Inflammatory macrophage treated with lipopolysaccharide for 1 hour (primary cell): ENCODE data around the gene GPRC5D.

Experiments
- DNase-seq, 2 donors: peaks; one replicate each; pipeline ENCODE4 v3.0.0-alpha.2; 2020 to 2022

GPRC5D gene

GRCh38 chr12:12952036-12952435 is at the start of gene GPRC5D:
GPRC5D (minus strand) TSS chr12:12952170; CDS start chr12:12950384, 1,786 bp downstream.
- DNase-seq = no peak

DNA sequence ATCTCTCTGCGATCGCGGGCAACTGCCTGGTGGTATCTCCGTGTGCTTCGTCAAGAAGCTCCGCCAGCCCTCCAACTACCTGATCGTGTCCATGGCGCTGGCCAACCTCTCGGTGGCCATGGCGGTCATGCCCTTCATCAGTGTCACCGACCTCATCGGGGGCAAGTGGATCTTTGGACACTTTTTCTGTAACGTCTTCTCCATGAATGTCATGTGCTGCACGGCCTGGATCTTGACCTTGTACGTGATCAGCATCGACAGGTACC is 49.7 kb upstream of the GPRC5D start:
- no peak for DNase-seq

GRCh38 chr12:13000925-13001774 is 49.2 kb upstream of the GPRC5D start:
- peak; percentile 42 to 59 for DNase-seq

DNA sequence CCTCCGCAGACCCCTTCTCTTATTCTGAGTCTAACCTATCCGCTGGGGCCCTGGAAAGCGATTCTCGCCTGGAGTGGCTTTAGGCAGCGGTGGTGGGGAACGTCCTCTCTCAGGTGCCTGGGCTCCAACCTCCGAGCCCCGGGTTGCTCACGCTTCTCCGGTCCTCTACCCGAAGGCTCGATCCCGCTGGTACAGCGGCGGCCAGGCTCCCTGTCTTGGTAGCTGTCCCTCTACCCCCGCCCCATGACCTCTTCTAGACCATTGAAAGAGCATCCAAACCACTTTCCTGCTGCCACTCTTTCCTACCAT is 48.6 kb upstream of the GPRC5D start:
- peak in 1 of 2 donors; percentile 19 for DNase-seq

GRCh38 chr12:12999959-13000615 is 48.1 kb upstream of the GPRC5D start, which contains the start of gene HEBP1:
HEBP1 (minus strand) TSS chr12:13000265; CDS start chr12:13000114, 151 bp downstream.
- peak; percentile 83 to 98 for DNase-seq

GRCh38 chr12:12999271-12999958 is 47.4 kb upstream of the GPRC5D start:
- DNase-seq = no peak

DNA sequence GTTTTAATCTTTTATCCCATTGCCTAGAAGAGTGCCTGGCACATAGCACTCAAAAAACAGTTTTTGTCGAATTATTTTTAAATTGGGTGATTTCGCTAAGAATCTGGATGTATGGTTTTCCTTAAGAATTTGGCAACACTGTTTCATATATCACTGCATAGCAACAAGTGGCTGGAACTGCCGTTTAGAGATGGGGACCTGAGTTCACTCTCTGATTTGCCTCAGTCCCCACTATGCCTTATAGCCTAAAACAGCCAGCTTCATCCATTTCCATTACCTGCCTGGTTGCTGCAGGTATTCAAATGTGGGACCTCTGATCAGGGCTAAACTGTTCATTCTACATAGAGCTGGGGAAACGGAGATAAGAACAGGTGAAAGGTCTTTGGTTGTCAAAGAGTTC is 46.3 kb upstream of the GPRC5D start:
- no peak for DNase-seq

- DNase-seq = no peak
These were observed 45.8 kb upstream of the GPRC5D start for GRCh38 chr12:12997734-12998133.

- no peak for DNase-seq
These were observed 45.2 kb upstream of the GPRC5D start for GRCh38 chr12:12997156-12997555.

- DNase-seq = no peak
These were observed 44.2 kb upstream of the GPRC5D start for GRCh38 chr12:12996209-12996608.

- no peak for DNase-seq
These were observed 43.1 kb upstream of the GPRC5D start for GRCh38 chr12:12995088-12995487.

DNA sequence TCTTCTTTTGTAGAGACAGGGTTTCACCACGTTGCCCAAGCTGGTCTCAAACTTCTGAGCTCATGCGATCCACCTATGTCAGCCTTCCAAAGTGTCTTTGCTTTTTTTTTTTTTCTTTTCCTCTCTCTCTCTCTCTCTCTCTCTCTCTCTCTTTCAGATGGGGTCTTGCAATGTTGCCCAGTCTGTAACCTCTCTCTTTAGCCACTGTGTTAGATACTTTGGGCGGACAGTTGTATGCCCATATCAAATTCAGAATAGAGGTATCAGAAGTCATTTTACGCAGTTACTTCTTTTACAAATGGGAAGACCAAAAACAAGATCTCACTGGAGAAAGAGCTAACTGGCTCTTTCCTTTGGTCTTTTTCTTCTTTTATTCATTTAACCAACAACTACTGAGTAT is 41.4 kb upstream of the GPRC5D start:
- DNase-seq = no peak

GRCh38 chr12:12992418-12993130 is 40.6 kb upstream of the GPRC5D start:
- peak; percentile 82 to 83 for DNase-seq

GRCh38 chr12:12990700-12991468 is 38.9 kb upstream of the GPRC5D start:
- DNase-seq = no peak

GRCh38 chr12:12987421-12987820 is 35.5 kb upstream of the GPRC5D start:
- no peak for DNase-seq

- no peak for DNase-seq
These were observed 34.9 kb upstream of the GPRC5D start for GRCh38 chr12:12986775-12987331.

GRCh38 chr12:12985817-12986408 is 33.9 kb upstream of the GPRC5D start:
- DNase-seq = peak; percentile 34 to 35

DNA sequence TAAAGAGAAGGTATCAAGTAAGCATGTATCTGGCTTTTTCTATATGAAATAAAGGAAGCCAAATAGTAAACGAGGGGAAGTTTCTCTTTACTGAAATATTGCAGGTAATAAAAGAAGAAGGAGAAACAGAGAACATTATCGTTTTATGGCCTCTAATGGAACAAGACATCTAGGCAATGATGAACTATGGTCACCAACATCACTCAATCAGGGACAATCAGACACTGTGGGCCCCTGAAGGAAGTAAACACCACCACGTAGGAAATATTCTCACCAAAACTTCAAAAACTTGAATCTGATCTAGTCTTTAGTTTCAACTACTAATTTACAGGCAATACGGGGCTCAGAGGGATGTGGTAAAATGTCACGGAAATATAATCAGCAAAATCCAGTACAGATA is 32.2 kb upstream of the GPRC5D start:
- DNase-seq = no peak

DNA sequence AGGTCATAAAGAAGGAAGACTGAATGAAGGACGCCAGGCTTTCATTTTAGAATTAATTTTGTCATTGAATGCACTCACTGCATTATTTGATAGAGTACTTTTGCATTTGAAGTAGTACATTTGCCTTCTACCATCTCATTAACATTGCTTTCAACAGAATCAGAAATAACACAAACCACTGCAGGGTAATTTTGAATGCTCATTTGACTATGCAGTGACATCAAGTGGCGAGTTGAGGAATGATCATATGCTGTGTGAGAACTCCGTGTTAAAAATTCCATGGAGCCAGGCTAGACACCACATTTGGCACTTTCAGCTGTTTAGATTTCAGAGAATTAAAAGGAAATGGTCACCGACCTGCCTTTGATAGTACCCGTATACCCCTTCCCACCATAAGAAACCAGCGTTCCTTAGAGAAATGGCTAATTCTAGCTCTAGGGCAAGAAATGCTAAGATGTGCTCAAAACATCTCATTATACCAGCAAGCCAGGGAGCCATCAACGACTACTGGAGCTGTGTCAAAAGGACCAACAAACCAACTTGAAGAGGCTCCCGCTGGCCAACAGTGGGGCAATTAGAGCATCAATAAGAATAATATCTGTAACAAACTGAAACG is 31.6 kb upstream of the GPRC5D start:
- DNase-seq = peak; percentile 34 to 54

- DNase-seq = peak in 1 of 2 donors; percentile 69
These were observed 30.4 kb upstream of the GPRC5D start for GRCh38 chr12:12982331-12982730.

DNA sequence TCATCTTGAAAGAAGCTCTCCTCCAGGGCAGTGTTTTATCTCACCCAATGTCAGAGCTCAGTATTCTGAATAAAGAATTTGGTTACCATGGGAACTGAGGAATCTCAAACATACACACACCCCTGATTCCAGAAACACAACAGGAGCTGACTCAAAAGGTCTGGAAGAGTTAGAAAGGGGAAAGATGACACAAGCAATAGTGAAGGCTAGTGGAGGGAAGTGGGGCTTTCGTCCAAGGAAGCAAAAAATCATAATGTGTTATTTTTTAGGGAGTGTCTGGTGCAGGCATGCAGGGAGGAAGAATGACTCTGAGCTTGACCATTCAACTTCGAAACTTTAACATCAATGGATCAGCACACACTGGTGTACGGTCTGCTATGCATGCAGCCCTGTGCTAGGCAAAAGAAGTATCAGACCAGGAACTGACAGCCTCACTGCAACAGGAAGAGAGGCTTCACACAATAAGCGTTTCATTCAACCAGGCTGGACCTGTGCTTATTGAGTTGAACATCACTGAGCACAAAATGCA is 27.8 kb upstream of the GPRC5D start:
- DNase-seq = no peak
